Jurkat, Clone E6-1 (cell line): ENCODE measurements around the gene VPS13C.
A peak's percentile ranks its signal among the peaks of the same experiment; 100 is the strongest.

ENCODE experiments used
- DNase-seq: peaks from one replicate; pipeline ENCODE4 v3.0.0-alpha.2; 2011; ENCODE audit warnings: low read depth, low spot score
- H3K4me3 ChIP-seq: 2 replicates; pipeline ENCODE4 v1.5.1; 2011; ENCODE audit warnings: mild to moderate bottlenecking, low read length, control low read depth, moderate library complexity

The VPS13C gene

GRCh38 chr15:61892140-61892539 lies 168.1 kb downstream of the VPS13C start:
- no peak for DNase-seq
- H3K4me3 ChIP-seq = no peak overlapping the region

- no peak overlapping the region for H3K4me3 ChIP-seq
- no peak for DNase-seq
Observed at GRCh38 chr15:61890106-61890505, 170.1 kb downstream of the VPS13C start.

GRCh38 chr15:61889706-61890105 lies 170.5 kb downstream of the VPS13C start:
- DNase-seq = no peak
- H3K4me3 ChIP-seq = no peak overlapping the region

DNA sequence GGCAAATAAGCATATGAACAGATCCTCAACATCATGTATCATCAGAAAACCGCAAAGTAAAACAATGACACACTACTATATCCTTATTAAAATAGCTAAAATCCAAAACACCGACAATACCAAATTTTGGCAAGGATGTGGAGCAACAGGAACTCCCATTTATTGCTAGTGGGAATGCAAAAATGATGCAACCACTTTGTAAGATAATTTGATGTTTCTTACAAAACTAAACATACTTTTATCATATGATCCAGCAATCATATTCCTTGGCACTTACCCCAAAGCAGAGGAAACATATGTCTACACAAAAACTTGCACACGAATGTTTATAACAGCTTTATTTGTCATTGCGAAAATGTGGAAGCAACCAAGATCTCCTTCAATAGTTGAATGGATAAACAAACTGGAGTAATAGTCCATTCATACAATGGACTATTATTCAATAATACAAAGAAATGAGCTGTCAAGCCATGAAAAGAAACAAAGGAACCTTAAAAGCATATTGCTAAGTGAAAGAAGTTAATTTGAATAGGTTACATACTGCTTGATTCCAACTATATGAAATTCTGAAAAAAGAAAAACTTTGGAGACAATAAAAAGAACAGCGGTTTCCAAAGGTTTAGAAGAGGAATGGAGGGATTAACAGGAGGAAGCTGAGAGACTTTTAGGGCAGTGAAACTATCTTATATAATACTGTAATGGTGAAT lies 172.0 kb downstream of the VPS13C start:
- no peak overlapping the region for H3K4me3 ChIP-seq
- no peak for DNase-seq

- DNase-seq = no peak
- no peak overlapping the region for H3K4me3 ChIP-seq
Observed at GRCh38 chr15:61880084-61880483, 180.2 kb downstream of the VPS13C start.

DNA sequence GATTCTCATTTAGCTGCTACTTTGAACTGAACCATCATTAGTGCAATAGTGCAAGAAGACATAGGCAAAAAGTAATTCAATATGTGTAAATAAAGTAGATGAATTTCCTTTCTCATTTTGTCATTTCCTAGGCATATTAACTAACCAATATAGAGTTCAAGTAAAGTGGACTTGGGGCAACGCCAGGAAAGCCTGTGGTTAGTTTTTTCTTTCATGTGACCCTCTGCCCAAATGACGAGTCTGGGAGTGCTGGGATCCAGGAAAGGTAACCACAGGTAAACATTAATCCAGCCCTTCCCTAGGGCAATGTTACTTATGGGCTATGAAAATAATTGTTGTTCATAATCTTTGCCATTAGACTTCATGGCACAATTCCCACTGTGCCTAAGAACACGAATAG lies 181.0 kb downstream of the VPS13C start:
- no peak overlapping the region for H3K4me3 ChIP-seq
- no peak for DNase-seq

GRCh38 chr15:61871926-61872522 lies 188.2 kb downstream of the VPS13C start:
- H3K4me3 ChIP-seq = no peak overlapping the region
- peak; percentile 18 for DNase-seq

DNA sequence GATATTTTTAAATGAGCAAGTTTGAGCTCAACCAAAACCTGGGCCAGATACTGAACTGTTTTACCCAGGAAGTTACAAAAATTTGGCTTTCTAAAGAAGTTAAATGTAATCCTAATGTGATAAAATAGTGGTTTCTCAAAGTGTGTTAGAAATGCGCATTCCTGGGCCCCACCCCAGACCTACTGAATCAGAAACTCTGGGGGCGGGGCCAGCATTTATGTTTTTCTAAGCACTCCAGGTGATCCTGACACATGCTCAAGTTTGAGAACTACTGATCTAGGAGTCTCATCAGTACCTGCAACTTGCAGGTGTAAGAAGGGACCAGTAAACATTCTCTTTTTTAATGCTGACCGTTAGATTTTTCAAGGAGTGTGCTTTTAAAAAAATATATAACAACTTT lies 190.6 kb downstream of the VPS13C start:
- no peak for DNase-seq
- H3K4me3 ChIP-seq = no peak overlapping the region

DNA sequence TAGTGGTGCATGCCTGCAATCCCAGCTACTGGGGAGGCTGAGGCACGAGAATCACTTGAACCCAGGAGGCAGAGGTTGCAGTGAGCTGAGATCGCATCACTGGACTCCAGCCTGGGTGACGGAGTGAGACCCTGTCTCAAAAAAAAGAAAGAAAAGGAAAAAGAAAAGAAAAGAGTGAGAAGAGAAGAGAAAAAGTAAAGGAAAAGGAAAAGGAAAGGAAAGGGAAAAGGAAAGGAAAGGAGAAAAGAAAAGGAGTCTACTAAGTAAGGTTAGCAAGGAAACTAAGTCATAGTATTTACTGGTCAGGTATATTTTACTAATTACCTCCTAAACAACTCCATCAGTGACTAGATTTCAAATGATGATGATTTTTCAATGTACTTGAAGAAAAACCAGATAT lies 198.3 kb downstream of the VPS13C start:
- no peak overlapping the region for H3K4me3 ChIP-seq
- no peak for DNase-seq

- H3K4me3 ChIP-seq = no peak overlapping the region
- DNase-seq = no peak
Observed at GRCh38 chr15:61857169-61857829, 202.9 kb downstream of the VPS13C start.

DNA sequence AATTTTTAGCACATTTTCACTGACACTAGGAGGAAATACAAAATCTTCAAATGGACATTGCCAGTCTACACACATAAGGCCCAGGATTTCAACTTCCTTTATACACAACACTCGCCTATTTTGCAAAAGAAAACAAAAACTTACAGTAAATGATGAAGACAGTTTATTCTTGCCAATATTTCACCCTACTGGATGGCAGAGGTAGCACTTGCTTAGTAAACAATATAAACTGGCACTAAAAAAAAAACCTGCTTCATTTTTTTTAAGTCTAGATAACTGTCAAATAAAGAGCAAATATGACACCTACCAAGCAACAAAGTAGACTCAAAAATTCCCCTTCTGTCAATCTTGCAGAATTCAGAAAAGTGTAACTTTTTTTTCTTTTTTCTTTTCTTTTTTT lies 204.0 kb downstream of the VPS13C start:
- no peak for DNase-seq
- H3K4me3 ChIP-seq = no peak overlapping the region

DNA sequence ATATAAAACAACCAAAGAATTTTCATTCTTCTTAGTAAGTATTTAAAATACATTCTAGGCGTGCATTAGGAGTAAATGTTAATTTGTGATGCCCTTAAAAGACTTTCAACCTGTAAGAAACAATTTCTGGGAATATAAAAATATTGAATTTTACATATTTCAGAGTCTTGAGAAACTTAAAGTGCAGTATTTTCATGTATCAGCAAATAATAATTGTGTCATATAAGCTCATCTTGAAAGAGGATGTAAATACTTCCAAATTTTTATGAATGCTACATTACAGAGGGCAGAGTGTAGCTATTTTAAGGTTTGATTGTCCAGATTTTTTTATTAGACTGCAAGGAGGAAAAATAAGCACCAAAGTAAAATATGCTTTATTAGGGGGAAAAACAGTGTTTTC lies 207.1 kb downstream of the VPS13C start:
- no peak for DNase-seq
- H3K4me3 ChIP-seq = no peak overlapping the region

GRCh38 chr15:61851955-61852354 lies 208.3 kb downstream of the VPS13C start:
- H3K4me3 ChIP-seq = no peak overlapping the region
- peak; percentile 32 for DNase-seq

- no peak overlapping the region for H3K4me3 ChIP-seq
- DNase-seq = no peak
Observed at GRCh38 chr15:61849447-61849846, 210.8 kb downstream of the VPS13C start.

- H3K4me3 ChIP-seq = no peak overlapping the region
- DNase-seq = no peak
Observed at GRCh38 chr15:61841466-61841865, 218.8 kb downstream of the VPS13C start.

GRCh38 chr15:61840090-61840489 lies 220.2 kb downstream of the VPS13C start:
- no peak for DNase-seq
- no peak overlapping the region for H3K4me3 ChIP-seq

GRCh38 chr15:61839546-61839945 lies 220.7 kb downstream of the VPS13C start:
- H3K4me3 ChIP-seq = no peak overlapping the region
- DNase-seq = no peak

DNA sequence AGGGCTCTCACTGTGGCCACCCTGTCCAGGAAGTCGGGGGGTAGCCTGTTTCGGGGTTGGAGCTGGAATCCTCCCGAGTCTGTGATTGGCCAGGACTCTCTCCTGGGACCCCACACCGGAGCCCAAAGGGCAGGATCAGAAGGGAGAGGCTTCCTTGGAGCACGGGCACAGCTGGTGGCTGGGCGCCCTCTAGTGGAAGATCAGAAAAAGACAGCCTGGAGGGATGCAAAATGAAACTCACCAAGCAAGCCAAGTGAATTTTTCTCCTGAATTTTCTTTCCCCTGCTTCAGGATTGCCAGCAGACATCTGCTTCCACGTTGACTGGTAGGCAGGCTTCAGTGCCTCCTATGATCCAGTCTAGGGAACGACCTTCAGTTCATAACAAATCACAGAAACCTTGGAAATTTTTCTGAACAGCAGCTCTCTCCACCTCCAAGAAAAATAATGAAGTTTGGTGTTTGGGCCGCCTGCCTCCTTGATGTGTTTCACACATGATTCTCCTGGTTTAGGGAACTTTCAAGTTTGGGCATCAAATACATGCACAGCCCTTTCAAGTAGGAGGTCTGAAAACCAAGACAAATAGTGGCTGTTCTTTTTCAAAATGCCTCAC lies 224.6 kb downstream of the VPS13C start:
- no peak overlapping the region for H3K4me3 ChIP-seq
- DNase-seq = peak; percentile 27

- no peak overlapping the region for H3K4me3 ChIP-seq
- no peak for DNase-seq
Observed at GRCh38 chr15:61835029-61835428, 225.2 kb downstream of the VPS13C start.

GRCh38 chr15:61834076-61834697 lies 226.1 kb downstream of the VPS13C start:
- DNase-seq = peak; percentile 65
- H3K4me3 ChIP-seq = no peak overlapping the region
